Mesodermal cell (in vitro differentiated cells): ENCODE data around the gene CDCP1.
A peak's percentile ranks its signal among the peaks of the same experiment; 100 is the strongest.
"Not testable (repeated sequence)": the region's sequence is repeated elsewhere in the genome, so short reads cannot be mapped to it uniquely, and the experiment has no call there.

Experiments
- H3K27ac ChIP-seq: 2 replicates; pipeline ENCODE4 v1.7.0; 2013; ENCODE audit warnings: mild to moderate bottlenecking, low read depth, low read length, moderate library complexity; ENCODE audit not compliant: severe bottlenecking
- H3K36me3 ChIP-seq: 2 replicates; pipeline ENCODE4 v1.7.1; 2013; ENCODE audit warnings: mild to moderate bottlenecking, low read length, moderate library complexity; ENCODE audit not compliant: control insufficient read depth, insufficient read depth
- H3K4me1 ChIP-seq: one replicate; pipeline ENCODE4 v1.7.1; 2013; ENCODE audit warnings: mild to moderate bottlenecking, low read length; ENCODE audit not compliant: insufficient read depth, control insufficient read depth, poor library complexity, severe bottlenecking
- H3K4me3 ChIP-seq: 2 replicates; pipeline ENCODE4 v1.7.0; 2013; ENCODE audit warnings: low read length, control low read depth, mild to moderate bottlenecking; ENCODE audit not compliant: insufficient read depth, poor library complexity, severe bottlenecking; ENCODE audit errors: extremely low read depth
- H3K9me3 ChIP-seq: 2 replicates; pipeline ENCODE4 v1.7.1; 2013; ENCODE audit warnings: mild to moderate bottlenecking, low read length, moderate library complexity; ENCODE audit not compliant: control insufficient read depth
- WGBS, 2 experiments: methylation state at CpG; one replicate each; pipeline ENCODE4 v1.1.5; 2013; ENCODE audit warnings: missing lambda C conversion rate in 2 of 2; ENCODE audit not compliant: insufficient coverage in 2 of 2; 5-methylcytosine and 5-hydroxymethylcytosine counted together

Gene CDCP1

GRCh38 chr3:45153658-45154437, 7.7 kb upstream of the CDCP1 start:
- WGBS, 2 experiments: 56 to 81% methylated on average over 2 to 4 of the region's 5 CpGs
- peaks cover 12% of the 10 kb centered on the region for H3K4me1 ChIP-seq
- no peak overlapping the region for H3K4me3 ChIP-seq
- H3K9me3 ChIP-seq: no peaks in the 10 kb centered on the region
- no peaks in the 10 kb centered on the region for H3K36me3 ChIP-seq
- H3K27ac ChIP-seq: no peak overlapping the region

- Histone ChIP-seq H3K4me3 (no peak overlapping the region), H3K36me3 (no peaks in the 10 kb centered on the region), H3K27ac (no peak overlapping the region), H3K9me3 (no peaks in the 10 kb centered on the region), H3K4me1 (peaks cover 12% of the 10 kb centered on the region)
- whole genome bisulfite sequencing, 2 experiments: no CpG with 5 or more reads among the region's 1 CpG
These were observed 6.1 kb upstream of the CDCP1 start for GRCh38 chr3:45152307-45152706.

- Histone ChIP-seq H3K27ac (no peak overlapping the region), H3K4me1 (peaks cover 13% of the 10 kb centered on the region), H3K36me3 (no peaks in the 10 kb centered on the region), H3K9me3 (no peaks in the 10 kb centered on the region), H3K4me3 (no peak overlapping the region)
- WGBS, 2 experiments: 50% methylated on average over 1 of the region's 2 CpGs; no CpG with 5 or more reads in 1 of the 2 experiments
These were observed 4.9 kb upstream of the CDCP1 start for GRCh38 chr3:45151100-45151499.

- Histone ChIP-seq H3K27ac (no peak overlapping the region), H3K4me1 (peaks cover 7% of the 10 kb centered on the region), H3K9me3 (no peaks in the 10 kb centered on the region), H3K4me3 (no peak overlapping the region), H3K36me3 (no peaks in the 10 kb centered on the region)
- 76% methylated on average over 2 of the region's 2 CpGs; no CpG with 5 or more reads in 1 of the 2 experiments for WGBS, 2 experiments
These were observed 2.7 kb upstream of the CDCP1 start for GRCh38 chr3:45148921-45149320.

- Histone ChIP-seq H3K4me1 (peaks cover 5% of the 10 kb centered on the region), H3K9me3 (no peaks in the 10 kb centered on the region), H3K36me3 (no peaks in the 10 kb centered on the region), H3K27ac (no peak overlapping the region), H3K4me3 (peak overlapping the region; percentile 44)
- WGBS, 2 experiments: 16 to 23% methylated on average over 8 to 15 of the region's 15 CpGs
These were observed 955 bp downstream of the CDCP1 start for GRCh38 chr3:45145223-45145622.

GRCh38 chr3:45143673-45144671, 2.2 kb downstream of the CDCP1 start:
- Histone ChIP-seq H3K27ac (no peak overlapping the region), H3K36me3 (no peaks in the 10 kb centered on the region), H3K4me3 (no peak overlapping the region), H3K4me1 (peaks cover 5% of the 10 kb centered on the region), H3K9me3 (no peaks in the 10 kb centered on the region)
- WGBS, 2 experiments: 90 to 100% methylated on average over 3 to 4 of the region's 6 CpGs

GRCh38 chr3:45140770-45141155, 5.4 kb downstream of the CDCP1 start:
- H3K9me3 ChIP-seq, H3K4me3 ChIP-seq, H3K4me1 ChIP-seq, H3K27ac ChIP-seq, H3K36me3 ChIP-seq: not testable (repeated sequence)
- 85 to 100% methylated on average over 1 to 4 of the region's 4 CpGs for WGBS, 2 experiments

- H3K27ac ChIP-seq: no peak overlapping the region
- 59 to 73% methylated on average over 4 to 7 of the region's 8 CpGs for WGBS, 2 experiments
These were observed 5.9 kb downstream of the CDCP1 start for GRCh38 chr3:45140141-45140769.

GRCh38 chr3:45139372-45140140, 6.6 kb downstream of the CDCP1 start:
- Histone ChIP-seq H3K36me3 (no peaks in the 10 kb centered on the region), H3K4me1 (no peaks in the 10 kb centered on the region), H3K9me3 (no peaks in the 10 kb centered on the region), H3K27ac (no peak overlapping the region), H3K4me3 (no peak overlapping the region)
- WGBS, 2 experiments: 87 to 95% methylated on average over 6 of the region's 6 CpGs

More at GRCh38 chr3:45140141-45140769, 5.9 kb downstream of the CDCP1 start:
- H3K4me3 ChIP-seq: no peak overlapping the region
- no peaks in the 10 kb centered on the region for H3K36me3 ChIP-seq
- H3K4me1 ChIP-seq: no peaks in the 10 kb centered on the region
- H3K9me3 ChIP-seq: no peaks in the 10 kb centered on the region

GRCh38 chr3:45137656-45138181, 8.5 kb downstream of the CDCP1 start:
- no peak overlapping the region for H3K27ac ChIP-seq
- no peak overlapping the region for H3K4me3 ChIP-seq
- WGBS, 2 experiments: 89 to 93% methylated on average over 5 of the region's 5 CpGs
- H3K4me1 ChIP-seq: no peaks in the 10 kb centered on the region
- no peaks in the 10 kb centered on the region for H3K36me3 ChIP-seq
- no peaks in the 10 kb centered on the region for H3K9me3 ChIP-seq
